Activated CD4-positive, alpha-beta memory T cell treated with anti-CD3 and anti-CD28 coated beads, Interleukin-2, amount 10 ng/mL, durations not matched to agents 7 days and 5 days (primary cell): ENCODE data around the gene RPS6KA2. TPM values are rescaled to one million over a fixed set of nuclear protein-coding genes. Genes with fewer than 3 reads are reported as not detected.
A peak's percentile ranks its signal among the peaks of the same experiment; 100 is the strongest.
"Not testable (repeated sequence)": the region's sequence is repeated elsewhere in the genome, so short reads cannot be mapped to it uniquely, and the experiment has no call there.

ENCODE experiments used
- CTCF ChIA-PET: fragments of 350-600 bp; sonication (Branson Sonifier 250); formaldehyde crosslinking; loops from one replicate; lab custom pipeline; 2021; ENCODE audit warnings: antibody characterized with exemption, inconsistent platforms; lab: Charles Lee
- POLR2A ChIA-PET: fragments of 350-600 bp; sonication (Branson Sonifier 250); formaldehyde crosslinking; loops from one replicate; lab custom pipeline; 2021; ENCODE audit warnings: antibody characterized with exemption; lab: Charles Lee
- DNase-seq: peaks from one replicate; pipeline ENCODE4 v3.0.0-alpha.2; 2020
- H3K27ac Mint-ChIP-seq: one replicate; pipeline ENCODE4 v1.8.0; 2021; ENCODE audit warnings: mild to moderate bottlenecking, mixed read lengths
- H3K27me3 Mint-ChIP-seq: one replicate; pipeline ENCODE4 v1.8.0; 2021; ENCODE audit warnings: mixed read lengths
- H3K36me3 Mint-ChIP-seq: one replicate; pipeline ENCODE4 v1.8.0; 2021; ENCODE audit warnings: low read depth, mixed read lengths
- H3K4me1 Mint-ChIP-seq: one replicate; pipeline ENCODE4 v1.8.0; 2021; ENCODE audit warnings: mixed read lengths
- H3K4me3 Mint-ChIP-seq: one replicate; pipeline ENCODE4 v1.8.0; 2021; ENCODE audit warnings: mild to moderate bottlenecking, mixed read lengths
- H3K9me3 Mint-ChIP-seq: one replicate; pipeline ENCODE4 v1.8.0; 2021; ENCODE audit warnings: mixed read lengths
- total RNA-seq, 2 experiments: library from RNA; stranded (reverse); gene quantifications; one replicate each; pipeline ENCODE4 v1.2.3, GENCODE V29; 2021

The RPS6KA2 gene
- total RNA-seq, 2 experiments from 2014 or later = 6.3 to 6.5 TPM

DNA sequence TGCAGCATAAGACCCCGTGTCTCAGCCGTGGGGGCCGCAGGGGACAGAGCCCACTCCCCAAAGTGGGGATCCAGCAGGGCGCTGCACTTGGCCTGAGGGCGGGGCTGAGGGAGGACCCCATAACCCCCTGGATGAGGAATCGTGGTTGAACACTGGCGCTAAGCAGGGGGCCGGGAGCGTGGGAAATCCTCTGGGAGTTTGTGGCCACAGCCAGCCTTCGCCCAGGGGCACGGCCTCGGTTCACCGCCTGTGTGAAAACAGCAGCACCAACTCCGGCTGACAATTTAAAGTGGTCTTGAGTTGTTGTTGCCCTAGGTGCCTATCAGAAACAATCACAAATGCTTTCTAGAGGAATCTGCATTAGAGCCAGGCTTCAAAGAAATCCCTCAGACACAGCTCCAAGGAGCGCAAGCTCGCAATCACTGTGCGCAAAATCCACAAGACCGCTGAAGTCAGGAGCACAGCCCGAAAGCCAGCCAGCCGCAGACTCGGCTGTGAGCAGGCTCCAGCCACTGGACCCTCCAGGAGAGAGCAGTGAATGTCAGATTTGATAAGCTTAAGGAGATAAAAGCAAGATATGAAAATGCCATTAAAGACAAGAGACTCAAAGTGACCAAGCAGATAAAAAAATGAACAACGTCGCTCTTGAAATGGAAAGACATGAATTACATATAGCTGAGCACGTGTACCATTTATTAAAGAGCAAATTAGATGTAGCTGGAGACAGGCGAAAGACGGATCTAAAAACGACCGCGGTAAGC, 10.9 kb upstream of the RPS6KA2 start:
- H3K4me1 Mint-ChIP-seq = peaks cover 11% of the 10 kb centered on the region
- no peak overlapping the region for H3K27ac Mint-ChIP-seq
- H3K9me3 Mint-ChIP-seq = no peaks in the 10 kb centered on the region
- DNase-seq = no peak
- POLR2A ChIA-PET = no interaction called here
- H3K4me3 Mint-ChIP-seq = no peak overlapping the region
- CTCF ChIA-PET = no interaction called here
- peaks cover 36% of the 10 kb centered on the region for H3K27me3 Mint-ChIP-seq
- H3K36me3 Mint-ChIP-seq = no peaks in the 10 kb centered on the region

DNA sequence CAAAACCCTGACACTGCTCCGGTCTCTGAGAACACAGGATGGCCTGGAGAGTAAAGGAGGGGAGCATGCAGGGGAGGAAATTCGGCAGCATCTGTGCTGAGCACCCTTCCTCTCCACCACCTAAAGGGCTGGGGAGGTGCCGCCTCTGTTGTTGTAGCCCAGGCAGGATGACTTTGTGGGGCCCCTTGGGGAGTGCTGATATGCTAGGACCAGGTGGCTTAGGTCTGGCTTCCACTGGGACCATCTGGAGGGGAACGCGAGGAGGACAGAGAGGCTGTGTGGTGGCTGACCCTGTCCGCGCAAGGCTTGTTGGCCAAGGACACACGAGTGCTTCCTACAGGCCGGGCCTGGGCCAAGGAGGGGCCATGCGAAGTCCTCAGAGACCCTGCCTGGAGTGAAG, 9.9 kb upstream of the RPS6KA2 start:
- no peak for DNase-seq
- Mint-ChIP-seq H3K4me1 (peaks cover 11% of the 10 kb centered on the region), H3K27me3 (peaks cover 34% of the 10 kb centered on the region), H3K27ac (no peak overlapping the region), H3K4me3 (no peak overlapping the region), H3K36me3 (no peaks in the 10 kb centered on the region), H3K9me3 (no peaks in the 10 kb centered on the region)
- ChIA-PET CTCF (no interaction called here), POLR2A (interaction anchor here (0.6 kb wide), 1 partner anchor 311 kb away, joined by 5 read pairs; no protein-coding TSS in a partner anchor)

GRCh38 chr6:166636191-166636933, 9.3 kb upstream of the RPS6KA2 start:
- ChIA-PET CTCF (no interaction called here), POLR2A (interaction anchor here (0.6 kb wide), 1 partner anchor 312 kb away, joined by 5 read pairs; no protein-coding TSS in a partner anchor)
- no peak for DNase-seq
- H3K27me3 Mint-ChIP-seq = peaks cover 31% of the 10 kb centered on the region
- no peaks in the 10 kb centered on the region for H3K36me3 Mint-ChIP-seq
- H3K9me3 Mint-ChIP-seq = no peaks in the 10 kb centered on the region
- peaks cover 11% of the 10 kb centered on the region for H3K4me1 Mint-ChIP-seq
- H3K4me3 Mint-ChIP-seq = no peak overlapping the region
- no peak overlapping the region for H3K27ac Mint-ChIP-seq

DNA sequence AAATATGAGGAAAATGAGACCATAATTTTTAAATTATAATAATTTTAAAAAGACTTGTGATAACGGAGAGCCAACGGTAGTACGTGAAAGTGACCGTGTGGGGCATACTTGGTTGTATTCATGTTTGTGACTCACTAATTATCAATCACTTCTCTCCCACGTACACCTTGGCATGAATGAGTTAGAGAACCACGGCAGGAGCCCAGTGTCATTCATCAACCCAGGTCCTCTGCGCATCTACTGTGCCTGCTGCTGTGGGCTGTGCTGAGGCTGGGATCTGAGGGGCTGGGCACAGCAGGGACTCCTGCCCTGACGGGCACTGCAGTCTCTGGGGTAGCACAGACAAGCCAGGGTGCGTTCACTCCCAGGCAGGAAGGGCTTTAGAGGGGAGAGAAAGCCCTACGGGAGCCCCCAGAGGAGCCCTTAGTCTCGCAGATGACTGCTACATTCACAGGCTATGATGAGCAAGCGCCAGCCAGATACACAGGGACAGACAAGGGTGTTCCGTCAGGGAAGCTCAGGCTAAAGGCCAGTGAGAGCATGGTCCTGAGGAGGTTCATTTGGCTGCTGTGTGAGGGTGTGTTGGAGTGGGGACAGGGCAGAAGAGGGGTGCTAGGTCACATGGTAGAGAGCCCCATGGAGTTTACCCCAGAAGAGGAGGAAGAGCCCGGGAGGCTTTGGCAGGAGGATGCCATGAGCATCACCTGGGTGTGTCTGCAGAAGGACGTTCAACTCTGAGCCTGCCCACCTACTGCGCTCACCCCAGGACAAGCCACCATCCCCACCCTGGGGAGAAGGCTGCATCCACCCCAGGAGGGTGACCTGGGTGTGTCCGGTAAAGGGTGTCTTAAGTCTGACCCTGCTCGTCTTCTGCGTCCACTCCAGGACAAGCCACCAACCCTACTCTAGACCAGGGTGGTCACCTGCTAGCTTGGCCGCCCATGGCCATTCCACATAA, 8.2 kb upstream of the RPS6KA2 start:
- peaks cover 24% of the 10 kb centered on the region for H3K27me3 Mint-ChIP-seq
- H3K27ac Mint-ChIP-seq = no peak overlapping the region
- POLR2A ChIA-PET = no interaction called here

GRCh38 chr6:166634581-166634980, 7.5 kb upstream of the RPS6KA2 start:
- H3K27me3 Mint-ChIP-seq = peaks cover 26% of the 10 kb centered on the region
- H3K9me3 Mint-ChIP-seq, H3K36me3 Mint-ChIP-seq, H3K4me3 Mint-ChIP-seq, H3K27ac Mint-ChIP-seq, H3K4me1 Mint-ChIP-seq, DNase-seq, CTCF ChIA-PET: not testable (repeated sequence)
- POLR2A ChIA-PET = interaction anchor here (0.6 kb wide), 1 partner anchor 381 kb away, joined by 3 read pairs; no protein-coding TSS in a partner anchor

More for the DNA sequence above, 8.2 kb upstream of the RPS6KA2 start:
- CTCF ChIA-PET = no interaction called here
- Mint-ChIP-seq H3K4me3 (no peak overlapping the region), H3K4me1 (peaks cover 7% of the 10 kb centered on the region), H3K36me3 (no peaks in the 10 kb centered on the region), H3K9me3 (no peaks in the 10 kb centered on the region)
- no peak for DNase-seq

DNA sequence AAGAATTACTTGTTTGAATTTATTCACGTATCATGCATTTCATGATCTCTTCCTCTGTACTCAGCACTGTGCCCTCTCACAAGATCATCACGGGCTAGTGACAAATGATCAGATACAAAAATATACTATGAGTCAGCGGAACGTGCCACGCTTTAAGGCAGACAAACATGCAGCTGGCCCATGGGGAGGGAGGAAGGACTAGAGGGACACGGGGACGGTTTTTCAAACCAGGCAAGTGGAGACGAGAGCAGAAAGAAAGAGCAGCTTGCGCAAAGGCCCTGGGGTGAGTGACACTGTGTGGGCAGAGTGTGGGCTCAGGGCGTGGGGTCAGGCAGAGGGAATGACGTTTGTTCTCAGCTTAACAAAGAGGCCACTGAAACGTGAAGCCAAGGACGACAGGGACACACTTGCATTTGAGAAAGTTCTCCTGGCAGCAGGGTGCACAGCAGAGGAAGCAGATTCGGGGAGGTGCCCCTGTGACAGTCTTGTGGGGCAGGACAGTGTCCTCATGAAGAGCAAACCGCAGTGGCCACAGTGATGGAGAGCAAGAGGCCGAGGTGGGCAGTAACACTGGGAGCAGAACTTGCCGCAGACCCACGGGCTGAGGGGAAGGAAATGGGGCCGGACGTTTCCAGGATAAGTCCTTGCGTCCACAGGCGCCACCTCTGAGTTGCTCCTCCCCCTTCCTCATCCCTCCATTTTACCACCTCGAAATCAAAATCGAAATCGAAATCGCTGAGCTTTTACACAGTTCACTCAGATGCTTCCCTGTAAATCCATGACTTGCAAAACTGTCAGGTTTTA, 6.9 kb upstream of the RPS6KA2 start:
- CTCF ChIA-PET = no interaction called here
- POLR2A ChIA-PET = interaction anchor here (0.6 kb wide), 1 partner anchor 381 kb away, joined by 3 read pairs; no protein-coding TSS in a partner anchor

DNA sequence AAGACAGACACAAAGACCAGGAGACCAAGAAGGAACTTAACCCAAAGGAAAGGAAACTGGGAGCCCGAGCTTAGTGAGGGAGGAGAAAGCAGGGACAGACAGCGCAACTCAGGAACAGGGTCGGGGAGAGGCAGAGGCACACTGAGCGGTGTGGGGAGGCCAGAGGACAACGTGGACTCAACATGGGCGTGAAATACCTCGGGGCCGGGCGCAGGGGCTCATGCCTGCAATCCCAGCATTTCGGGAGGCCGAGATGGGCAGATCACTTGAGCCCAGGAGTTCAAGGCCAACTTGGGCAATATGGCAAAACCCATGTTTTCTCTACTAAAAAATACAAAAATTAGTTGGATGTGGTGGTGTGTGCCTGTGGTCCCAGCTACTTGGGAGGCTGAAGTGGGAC, 5.7 kb upstream of the RPS6KA2 start:
- peaks cover 11% of the 10 kb centered on the region for H3K4me1 Mint-ChIP-seq
- DNase-seq = no peak
- no peaks in the 10 kb centered on the region for H3K36me3 Mint-ChIP-seq
- H3K27me3 Mint-ChIP-seq = peaks cover 32% of the 10 kb centered on the region
- no peaks in the 10 kb centered on the region for H3K9me3 Mint-ChIP-seq
- no peak overlapping the region for H3K4me3 Mint-ChIP-seq
- POLR2A ChIA-PET = no interaction called here
- CTCF ChIA-PET = interaction anchor here (0.6 kb wide), 1 partner anchor 222 kb away, joined by 3 read pairs; no protein-coding TSS in a partner anchor
- no peak overlapping the region for H3K27ac Mint-ChIP-seq

More for the DNA sequence above, 6.9 kb upstream of the RPS6KA2 start:
- Mint-ChIP-seq H3K4me3 (no peak overlapping the region), H3K36me3 (no peaks in the 10 kb centered on the region), H3K27me3 (peaks cover 26% of the 10 kb centered on the region), H3K27ac (no peak overlapping the region), H3K4me1 (peaks cover 3% of the 10 kb centered on the region), H3K9me3 (no peaks in the 10 kb centered on the region)
- DNase-seq = no peak

DNA sequence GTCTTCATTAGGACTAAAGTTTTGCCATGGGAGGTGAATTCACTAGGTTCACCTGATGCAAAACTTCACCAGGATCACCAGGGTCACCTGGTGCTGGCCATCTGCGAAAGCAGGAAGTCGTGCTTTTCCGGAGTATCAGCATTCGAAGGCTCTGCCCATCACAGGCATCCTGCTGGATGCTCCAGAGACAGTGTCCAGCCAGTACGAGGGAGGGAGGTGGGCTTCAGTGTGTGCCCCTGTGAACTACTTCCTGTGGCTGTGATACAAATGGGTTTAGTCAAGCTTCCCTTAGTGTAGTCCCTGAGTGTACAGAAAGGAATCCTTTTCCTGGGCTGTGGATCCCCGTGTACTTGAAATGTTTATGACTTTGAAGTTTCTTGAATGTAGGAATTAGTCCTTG, 3.4 kb upstream of the RPS6KA2 start:
- peaks cover 22% of the 10 kb centered on the region for H3K4me1 Mint-ChIP-seq

DNA sequence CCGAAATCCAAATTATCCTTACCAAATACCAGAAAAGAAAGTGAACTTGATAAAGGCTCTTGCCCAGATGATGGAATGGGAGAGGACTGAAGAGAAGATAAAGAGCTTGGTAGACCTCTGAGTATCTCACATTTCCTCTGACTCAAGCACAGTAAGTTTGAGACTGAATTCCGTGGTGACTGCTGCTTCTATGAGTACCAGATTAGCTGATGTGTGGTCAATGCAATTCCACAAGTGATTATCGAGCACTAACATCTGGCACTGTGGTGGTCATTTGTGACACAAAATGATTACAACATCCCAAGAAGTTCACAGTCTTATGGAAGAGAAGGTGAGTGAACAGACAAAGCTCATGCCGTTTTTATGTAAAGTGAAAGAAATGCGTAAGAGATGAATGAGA, 2.6 kb upstream of the RPS6KA2 start:
- CTCF ChIA-PET = no interaction called here
- no peaks in the 10 kb centered on the region for H3K9me3 Mint-ChIP-seq

More for the DNA sequence above, 3.4 kb upstream of the RPS6KA2 start:
- ChIA-PET CTCF (no interaction called here), POLR2A (interaction anchor here (1.2 kb wide), 1 partner anchor 21 kb away, joined by 3 read pairs; no protein-coding TSS in a partner anchor)
- no peak for DNase-seq
- H3K9me3 Mint-ChIP-seq = no peaks in the 10 kb centered on the region
- no peak overlapping the region for H3K4me3 Mint-ChIP-seq
- no peak overlapping the region for H3K27ac Mint-ChIP-seq
- no peaks in the 10 kb centered on the region for H3K36me3 Mint-ChIP-seq
- peaks cover 33% of the 10 kb centered on the region for H3K27me3 Mint-ChIP-seq

GRCh38 chr6:166627875-166628801, 1.1 kb upstream of the RPS6KA2 start:
- CTCF ChIA-PET = interaction anchor here (0.7 to 1.5 kb wide), 4 partner anchors 26 to 352 kb away, joined by 3 to 5 read pairs (median 4); no protein-coding TSS in a partner anchor
- H3K9me3 Mint-ChIP-seq = no peaks in the 10 kb centered on the region
- POLR2A ChIA-PET = interaction anchor here (1.2 to 1.5 kb wide), 3 partner anchors 87 to 321 kb away, joined by 4 to 5 read pairs (median 5); no protein-coding TSS in a partner anchor

More for the DNA sequence above, 2.6 kb upstream of the RPS6KA2 start:
- H3K4me3 Mint-ChIP-seq = no peak overlapping the region
- POLR2A ChIA-PET = interaction anchor here (1.2 kb wide), 1 partner anchor 22 kb away, joined by 3 read pairs; no protein-coding TSS in a partner anchor
- no peak for DNase-seq
- no peak overlapping the region for H3K27ac Mint-ChIP-seq
- H3K36me3 Mint-ChIP-seq = no peaks in the 10 kb centered on the region
- peaks cover 22% of the 10 kb centered on the region for H3K4me1 Mint-ChIP-seq
- peaks cover 39% of the 10 kb centered on the region for H3K27me3 Mint-ChIP-seq

More at GRCh38 chr6:166627875-166628801, 1.1 kb upstream of the RPS6KA2 start:
- DNase-seq = peak; percentile 61
- Mint-ChIP-seq H3K4me1 (peaks cover 22% of the 10 kb centered on the region), H3K27me3 (peaks cover 44% of the 10 kb centered on the region), H3K27ac (peak overlapping the region; percentile 82), H3K36me3 (no peaks in the 10 kb centered on the region), H3K4me3 (peak overlapping the region; percentile 88)
